Stimulated activated CD4-positive, alpha-beta T cell treated with anti-CD3 and anti-CD28 coated beads, Interleukin-1b, Interleukin-23, amount 100 ng/mL, for 1 hour (primary cell): ENCODE results near the gene FUT9.

ENCODE experiments used
- DNase-seq, 2 donors: peaks; one replicate each; pipeline ENCODE4 v3.0.0-alpha.2; 2020; ENCODE audit warnings: low read depth in 2 of 2

The FUT9 gene

GRCh38 chr6:96015518-96016333, at the start of gene FUT9:
FUT9 (plus strand) TSS chr6:96015974; CDS start chr6:96203156, 187,182 bp downstream.
- DNase-seq = no peak

- no peak for DNase-seq
Measured at GRCh38 chr6:95967594-95967993, 48.2 kb upstream of the FUT9 start.

GRCh38 chr6:95973976-95974375, 41.8 kb upstream of the FUT9 start:
- DNase-seq = no peak

DNA sequence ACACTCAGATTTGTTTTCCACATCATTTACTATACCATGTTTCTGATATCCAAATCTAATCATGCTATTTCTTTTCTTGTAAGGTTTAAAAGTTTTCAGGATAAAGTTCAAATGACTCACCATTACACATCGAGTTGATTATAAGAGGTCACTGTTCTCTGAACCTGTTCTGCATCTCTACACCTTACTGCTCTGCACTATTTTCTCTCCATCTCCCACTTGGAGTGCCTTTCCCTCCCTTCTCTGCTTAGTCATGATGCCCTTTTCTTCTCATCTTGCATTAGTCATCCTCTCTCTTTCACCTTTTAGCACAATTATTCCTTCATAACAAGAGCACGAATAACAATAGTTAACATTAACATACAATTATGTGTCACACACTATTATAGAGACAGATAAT, 37.5 kb upstream of the FUT9 start:
- DNase-seq = no peak

- no peak for DNase-seq
Measured at GRCh38 chr6:95991906-95992305, 23.9 kb upstream of the FUT9 start.

- DNase-seq = no peak
Measured at GRCh38 chr6:95994151-95994550, 21.6 kb upstream of the FUT9 start.

GRCh38 chr6:95998133-95998532, 17.6 kb upstream of the FUT9 start:
- DNase-seq = no peak

DNA sequence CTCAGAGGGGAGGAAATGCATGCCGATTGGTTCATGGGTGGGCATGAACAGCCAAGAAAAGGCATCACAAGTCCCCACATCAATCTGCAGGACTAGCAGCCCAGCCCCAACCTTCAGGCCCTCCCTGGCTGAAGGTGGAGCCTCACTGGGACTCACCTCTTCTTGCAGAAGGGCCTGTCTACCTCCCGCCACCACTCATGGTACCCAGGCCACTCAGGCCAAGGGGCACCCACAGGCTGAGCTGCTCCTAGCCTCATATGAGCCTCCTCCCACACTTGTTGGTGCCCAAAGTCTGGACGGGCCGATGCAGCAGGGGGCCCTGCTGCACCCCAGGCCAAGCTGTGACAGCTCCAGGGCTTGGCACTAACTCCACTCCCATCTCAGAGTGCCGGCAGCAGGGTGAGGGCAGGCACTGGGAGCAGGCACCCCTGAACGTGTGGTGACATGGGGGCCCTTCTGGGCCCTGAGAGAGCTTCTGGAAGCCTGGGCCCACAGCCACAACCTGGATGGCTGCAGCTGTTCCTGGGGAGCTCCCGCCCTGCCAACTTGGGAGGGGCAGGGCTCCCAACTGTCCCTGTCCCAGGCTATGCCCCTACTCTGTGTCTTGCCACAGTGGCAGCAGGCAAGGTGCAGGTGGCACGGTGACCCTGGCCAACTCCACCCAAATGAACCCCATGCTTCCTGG, 13.7 kb upstream of the FUT9 start:
- no peak for DNase-seq

DNA sequence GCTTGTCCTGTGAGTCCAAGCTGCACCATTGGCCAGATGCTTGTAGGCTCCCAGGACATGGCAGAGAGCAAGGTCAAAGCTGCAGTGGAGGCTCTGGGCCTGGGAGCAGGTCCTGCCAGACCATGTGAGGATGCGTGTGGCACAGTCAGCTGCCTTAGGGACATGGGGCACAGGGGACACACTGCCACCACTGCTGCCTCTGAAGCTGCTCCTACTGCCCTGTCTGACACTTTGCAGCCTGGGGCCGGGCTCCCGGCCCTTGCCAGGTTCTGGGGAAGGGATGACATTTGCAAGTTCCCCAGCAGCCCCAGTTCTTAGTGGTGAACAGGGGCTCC, 13.2 kb upstream of the FUT9 start:
- no peak for DNase-seq

DNA sequence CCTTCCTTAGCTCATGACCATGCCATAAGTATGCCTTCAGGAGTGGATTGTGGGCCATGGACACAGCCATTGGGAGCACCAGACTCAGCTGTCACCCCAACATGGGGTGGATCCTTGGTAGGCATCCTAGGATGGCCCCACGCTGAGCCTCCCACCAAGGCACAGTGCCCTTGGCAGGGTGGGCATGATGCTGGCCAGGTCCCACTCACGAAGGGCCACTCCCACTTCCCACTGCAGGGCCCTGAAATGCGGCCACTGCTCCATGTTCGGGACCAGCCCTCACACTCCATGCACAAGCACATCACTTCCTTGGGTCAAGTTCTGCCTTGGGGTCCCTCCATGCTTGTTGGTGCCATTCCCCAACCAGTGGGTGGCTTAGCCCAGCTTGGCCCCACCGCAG, 12.9 kb upstream of the FUT9 start:
- DNase-seq = no peak

- DNase-seq = no peak
Measured at GRCh38 chr6:96007663-96008062, 8.1 kb upstream of the FUT9 start.

GRCh38 chr6:96013531-96013930, 2.2 kb upstream of the FUT9 start:
- DNase-seq = no peak

DNA sequence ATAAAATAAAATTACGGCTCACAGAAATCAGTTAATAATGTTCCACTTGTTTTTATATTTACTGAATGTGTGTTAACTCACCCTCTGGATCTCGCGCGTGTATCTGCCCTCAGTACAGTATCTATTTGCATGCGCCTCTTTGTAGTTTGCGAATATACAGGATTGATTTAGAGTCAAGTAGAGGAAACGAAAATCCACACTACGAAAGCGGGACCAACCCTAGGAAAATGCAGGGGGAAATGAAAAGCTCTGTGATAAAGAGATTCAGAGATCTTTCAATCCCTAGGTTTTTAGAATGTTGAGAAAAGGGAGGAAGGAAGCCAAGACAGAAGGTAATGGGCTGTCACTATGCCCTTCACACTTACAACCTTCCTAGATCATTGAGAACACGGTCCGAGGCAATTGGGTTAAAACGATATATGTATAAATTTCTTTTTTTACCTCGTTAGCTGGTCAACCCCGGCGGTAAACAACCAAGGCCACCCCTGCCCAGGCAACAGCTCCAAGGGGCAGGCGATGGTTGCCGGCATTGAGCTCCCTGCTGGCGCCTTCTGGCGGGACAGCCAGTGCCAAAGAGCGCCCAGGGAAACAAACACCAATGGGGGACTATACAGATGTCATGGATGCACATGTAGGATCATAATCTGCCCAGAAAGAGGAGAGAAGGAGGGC, 792 bp upstream of the FUT9 start:
- DNase-seq = no peak

- no peak for DNase-seq
Measured at GRCh38 chr6:96016334-96017069, 728 bp downstream of the FUT9 start.

- no peak for DNase-seq
Measured at GRCh38 chr6:96017070-96017359, 1.2 kb downstream of the FUT9 start.

- DNase-seq = no peak
Measured at GRCh38 chr6:96022225-96022624, 6.5 kb downstream of the FUT9 start.

GRCh38 chr6:96032661-96033060, 16.9 kb downstream of the FUT9 start:
- no peak for DNase-seq

GRCh38 chr6:96051555-96051954, 35.8 kb downstream of the FUT9 start:
- no peak for DNase-seq

- DNase-seq = no peak
Measured at GRCh38 chr6:96058082-96058481, 42.3 kb downstream of the FUT9 start.

DNA sequence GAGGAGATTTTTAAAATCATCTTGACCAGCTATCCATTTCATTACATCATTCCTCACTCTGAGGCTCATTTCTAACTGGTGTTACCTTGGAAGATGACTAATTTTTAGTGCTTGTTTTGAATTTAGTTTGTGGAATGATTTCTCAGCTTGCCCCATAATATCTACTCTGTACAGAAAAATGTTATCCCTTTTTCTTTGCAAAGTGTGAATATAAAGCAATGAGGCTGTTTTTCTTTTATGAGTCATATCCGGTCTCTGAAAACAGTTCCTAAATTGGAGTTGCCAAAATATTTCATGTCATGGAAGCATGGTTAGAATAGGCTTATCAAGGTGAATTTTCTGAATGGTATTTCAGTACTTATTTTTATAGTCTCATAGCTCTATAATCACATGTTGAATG, 43.8 kb downstream of the FUT9 start:
- no peak for DNase-seq

DNA sequence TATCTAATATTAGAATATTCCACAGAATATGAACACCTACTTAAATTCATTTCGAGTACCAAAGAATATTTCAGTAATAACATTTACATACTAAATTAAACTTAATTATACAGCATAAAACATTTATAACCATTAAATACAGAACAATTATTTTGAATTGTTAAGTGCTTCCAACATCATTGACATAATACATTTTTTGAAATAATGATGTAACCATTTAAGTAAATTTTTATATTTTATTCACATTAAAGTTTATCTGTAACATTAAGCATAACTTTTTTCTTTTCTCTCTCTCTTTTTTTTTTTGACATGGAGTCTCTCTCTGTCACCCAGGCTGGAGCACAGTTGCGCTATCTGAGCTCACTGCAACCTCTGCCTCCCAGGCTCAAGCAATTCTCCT, 44.5 kb downstream of the FUT9 start:
- no peak for DNase-seq

DNA sequence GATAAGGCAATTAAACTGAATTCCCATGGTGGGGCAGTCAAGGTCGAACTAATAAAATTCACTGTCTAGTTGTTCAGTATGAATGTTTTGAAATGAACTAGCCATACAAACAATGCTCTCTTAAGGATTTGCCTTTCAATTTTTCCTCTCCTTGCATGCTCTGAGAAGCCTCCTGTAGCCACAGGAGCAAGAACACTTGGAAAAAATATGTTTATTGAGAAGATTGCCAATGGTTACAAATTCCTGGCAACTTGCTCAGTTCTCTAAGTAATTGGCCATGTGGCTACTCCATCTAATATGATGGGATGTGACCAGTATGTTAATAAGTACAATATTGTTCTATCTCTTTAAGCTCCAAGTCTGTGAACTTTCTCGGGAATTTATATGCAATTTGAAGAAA, 49.4 kb downstream of the FUT9 start:
- no peak for DNase-seq

GRCh38 chr6:96066376-96066775, 50.6 kb downstream of the FUT9 start:
- no peak for DNase-seq
